Uterus (tissue), 4 donors: ENCODE measurements around the gene GLP2R. TPM values are rescaled to one million over a fixed set of nuclear protein-coding genes. Genes with fewer than 3 reads are reported as not detected.

Experiments used
- DNase-seq, 2 donors: peaks; one replicate each; pipeline ENCODE4 v3.0.0-alpha.2; 2019 to 2020
- H3K27ac ChIP-seq, 2 donors: fragments of 200-600 bp; sonication (generic); 1 replicate in 1 of 2; 2 replicates in 1 of 2; pipeline ENCODE4 v1.5.1; 2016 to 2018
- H3K27me3 ChIP-seq, 2 donors: fragments of 200-600 bp; sonication (generic); one replicate each; pipeline ENCODE4 v1.5.1; 2018 to 2019; ENCODE audit warnings: control low read depth in 1 of 2
- H3K36me3 ChIP-seq, 2 donors: fragments of 200-600 bp; sonication (generic); one replicate each; pipeline ENCODE4 v1.5.1; 2019; ENCODE audit warnings: control low read depth in 1 of 2
- H3K4me1 ChIP-seq, 2 donors: fragments of 200-600 bp; sonication (generic); one replicate each; pipeline ENCODE4 v1.5.1; 2018 to 2019; ENCODE audit warnings: control low read depth in 1 of 2
- H3K4me3 ChIP-seq, 2 donors: fragments of 200-600 bp; sonication (generic); 1 replicate in 1 of 2; 2 replicates in 1 of 2; pipeline ENCODE4 v1.5.1; 2018 to 2019; ENCODE audit warnings: mild to moderate bottlenecking in 1 of 2
- H3K9me3 ChIP-seq, 2 donors: fragments of 200-600 bp; sonication (generic); one replicate each; pipeline ENCODE4 v1.5.1; 2019; ENCODE audit warnings: control low read depth in 1 of 2
- CTCF ChIP-seq, 4 experiments: fragments of 200-600 bp in 2 of 4; fragments of 450-650 bp in 2 of 4; sonication (generic) in 2 of 4; IDR thresholded peaks; one replicate each; pipeline ENCODE4 v1.5.1; 2016 to 2019; ENCODE audit warnings: antibody characterized with exemption in 4 of 4, mild to moderate bottlenecking in 2 of 4, moderate library complexity in 1 of 4
- POLR2A ChIP-seq, 2 donors: fragments of 450-650 bp; IDR thresholded peaks; one replicate each; pipeline ENCODE4 v1.6.1; 2016; ENCODE audit warnings: antibody characterized with exemption in 2 of 2, mild to moderate bottlenecking in 1 of 2, moderate library complexity in 1 of 2
- intact Hi-C: fragments of 100-400 bp; cut with DNase I; formaldehyde crosslinking; loops from one replicate; pipeline ENCODE4 v1.15.1; 2023; ENCODE audit warnings: low total_unique reads
- total RNA-seq, 4 donors: library from RNA; depleted of rRNA in 3 of 4; stranded (reverse); fragments of >200 nt in 3 of 4; gene quantifications; one replicate each; pipeline versions ENCODE4 v1.1.0 to v1.2.4, GENCODE V29; 2014 to 2023
- donor health status: DM: yes; HTN: yes; CAD: no.

Gene GLP2R
- total RNA-seq, 4 donors from 2014 or later, result under 0.01 to 12.7 (median 0.43) TPM

GRCh38 chr17:9934331-9934730 is 108.6 kb downstream of the GLP2R start:
- Histone ChIP-seq H3K9me3 (peaks cover 0 to 2% of the 10 kb centered on the region in 2 donors), H3K27me3 (no peaks in the 10 kb centered on the region), H3K27ac (no peak overlapping the region), H3K4me3 (no peak overlapping the region), H3K4me1 (no peaks in the 10 kb centered on the region), H3K36me3 (no peaks in the 10 kb centered on the region)
- intact Hi-C loops, result no loop called here
- no peak for TF ChIP-seq POLR2A (IDR thresholded peaks at IDR 0.05)
- no peak for TF ChIP-seq CTCF (IDR thresholded peaks at IDR 0.05)
- DNase-seq, result no peak

GRCh38 chr17:9935408-9935807 is 109.7 kb downstream of the GLP2R start:
- Histone ChIP-seq H3K36me3 (no peaks in the 10 kb centered on the region), H3K27ac (no peak overlapping the region), H3K4me3 (no peak overlapping the region), H3K4me1 (no peaks in the 10 kb centered on the region), H3K27me3 (no peaks in the 10 kb centered on the region), H3K9me3 (peaks cover 0 to 2% of the 10 kb centered on the region in 2 donors)
- intact Hi-C loops, result no loop called here
- no peak for DNase-seq
- TF ChIP-seq POLR2A (IDR thresholded peaks at IDR 0.05), result no peak
- no peak for TF ChIP-seq CTCF (IDR thresholded peaks at IDR 0.05)

GRCh38 chr17:9936095-9936494 is 110.4 kb downstream of the GLP2R start:
- no peak overlapping the region for H3K27ac ChIP-seq
- no peak for TF ChIP-seq CTCF (IDR thresholded peaks at IDR 0.05)
- no peak for TF ChIP-seq POLR2A (IDR thresholded peaks at IDR 0.05)
- no peaks in the 10 kb centered on the region for H3K27me3 ChIP-seq
- DNase-seq, result no peak
- no peaks in the 10 kb centered on the region for H3K4me1 ChIP-seq
- intact Hi-C loops, result no loop called here
- H3K36me3 ChIP-seq, result no peaks in the 10 kb centered on the region
- peaks cover 0 to 2% of the 10 kb centered on the region in 2 donors for H3K9me3 ChIP-seq
- no peak overlapping the region for H3K4me3 ChIP-seq

GRCh38 chr17:9937241-9937761 is 111.6 kb downstream of the GLP2R start:
- DNase-seq, result peak in 1 of 2 donors; percentile 36
- Histone ChIP-seq H3K27ac (no peak overlapping the region), H3K36me3 (no peaks in the 10 kb centered on the region), H3K4me3 (no peak overlapping the region), H3K27me3 (no peaks in the 10 kb centered on the region), H3K4me1 (no peaks in the 10 kb centered on the region), H3K9me3 (peaks cover 0 to 2% of the 10 kb centered on the region in 2 donors)
- TF ChIP-seq POLR2A (IDR thresholded peaks at IDR 0.05) (no peak), CTCF (IDR thresholded peaks at IDR 0.05) (no peak)
- intact Hi-C loops, result no loop called here

GRCh38 chr17:9937901-9938300 is 112.2 kb downstream of the GLP2R start:
- no peak for DNase-seq
- H3K4me3 ChIP-seq, result no peak overlapping the region
- peaks cover 0 to 2% of the 10 kb centered on the region in 2 donors for H3K9me3 ChIP-seq
- no peaks in the 10 kb centered on the region for H3K4me1 ChIP-seq
- intact Hi-C loops, result no loop called here
- no peak overlapping the region for H3K27ac ChIP-seq
- no peak for TF ChIP-seq POLR2A (IDR thresholded peaks at IDR 0.05)
- TF ChIP-seq CTCF (IDR thresholded peaks at IDR 0.05), result no peak
- no peaks in the 10 kb centered on the region for H3K27me3 ChIP-seq
- no peaks in the 10 kb centered on the region for H3K36me3 ChIP-seq
